Keratinocyte (primary cell): ENCODE results near the gene NFIL3. TPM values are rescaled to one million over a fixed set of nuclear protein-coding genes. Genes with fewer than 3 reads are reported as not detected.

Source experiments
- DNase-seq: peaks from one replicate; pipeline ENCODE4 v3.0.0-alpha.2; 2011; ENCODE audit warnings: low read depth, missing footprints, low spot score
- FAIRE-seq: peaks from 2 replicates; lab custom pipeline; 2011; peaks lifted over from hg19 to GRCh38; lab: Jason Lieb, UNC
- H2AFZ ChIP-seq: 2 replicates; pipeline ENCODE4 v1.6.0; 2012; ENCODE audit warnings: low read length, control low read depth, inconsistent platforms; ENCODE audit not compliant: control insufficient read depth
- H3K27ac ChIP-seq: 2 replicates; pipeline ENCODE4 v1.5.1; 2011; ENCODE audit warnings: low read length; ENCODE audit not compliant: control insufficient read depth, insufficient read depth
- H3K27me3 ChIP-seq: 3 replicates; pipeline ENCODE4 v1.6.0; 2011; ENCODE audit warnings: low read length; ENCODE audit not compliant: control insufficient read depth, insufficient read depth; ENCODE audit errors: extremely low read depth
- H3K36me3 ChIP-seq, 2 experiments: 2 replicates in 1 of 2; 3 replicates in 1 of 2; pipeline ENCODE4 v1.5.1; 2011; ENCODE audit warnings: low read length in 2 of 2, mild to moderate bottlenecking in 1 of 2; ENCODE audit not compliant: control insufficient read depth in 2 of 2, insufficient read depth in 2 of 2; ENCODE audit errors: extremely low read depth in 1 of 2
- H3K4me1 ChIP-seq: 3 replicates; pipeline ENCODE4 v1.5.1; 2011; ENCODE audit warnings: low read length; ENCODE audit not compliant: control insufficient read depth, insufficient read depth; ENCODE audit errors: extremely low read depth
- H3K4me2 ChIP-seq: 3 replicates; pipeline ENCODE4 v1.6.0; 2011; ENCODE audit warnings: low read depth, low read length; ENCODE audit not compliant: control insufficient read depth, insufficient read depth; ENCODE audit errors: extremely low read depth
- H3K4me3 ChIP-seq, 3 experiments: fragments of 200-600 bp in 1 of 3; sonication (generic) in 1 of 3; 2 replicates in 2 of 3; 3 replicates in 1 of 3; pipeline ENCODE4 v1.5.1; 2011 to 2016; ENCODE audit warnings: low read length in 3 of 3, mild to moderate bottlenecking in 3 of 3, control low read depth in 2 of 3, inconsistent platforms in 1 of 3, low read depth in 1 of 3, mixed read lengths in 1 of 3, mixed run types in 1 of 3, moderate library complexity in 1 of 3; ENCODE audit not compliant: control insufficient read depth in 2 of 3, insufficient read depth in 2 of 3; ENCODE audit errors: extremely low read depth in 1 of 3
- H3K79me2 ChIP-seq: 2 replicates; pipeline ENCODE4 v1.6.0; 2012; ENCODE audit warnings: low read length; ENCODE audit not compliant: control insufficient read depth, insufficient read depth
- H3K9ac ChIP-seq: 3 replicates; pipeline ENCODE4 v1.6.0; 2011; ENCODE audit warnings: low read length; ENCODE audit not compliant: control insufficient read depth, insufficient read depth; ENCODE audit errors: extremely low read depth
- H3K9me1 ChIP-seq: 3 replicates; pipeline ENCODE4 v1.6.0; 2011; ENCODE audit warnings: low read length; ENCODE audit not compliant: control insufficient read depth, insufficient read depth; ENCODE audit errors: extremely low read depth
- H3K9me3 ChIP-seq: 2 replicates; pipeline ENCODE4 v1.5.1; 2012; ENCODE audit warnings: low read depth, low read length; ENCODE audit not compliant: control insufficient read depth
- H4K20me1 ChIP-seq: 3 replicates; pipeline ENCODE4 v1.6.0; 2011; ENCODE audit warnings: low read length; ENCODE audit not compliant: control insufficient read depth, insufficient read depth; ENCODE audit errors: extremely low read depth
- EZH2 ChIP-seq: IDR thresholded peaks from one replicate; pipeline ENCODE4 v1.6.1; 2012; ENCODE audit warnings: inconsistent platforms, mild to moderate bottlenecking, low read length, moderate library complexity
- dilution Hi-C: fragments of 300-500 bp; cut with MboI; formaldehyde crosslinking; loops from one replicate; pipeline ENCODE4 v1.7.0; 2020; ENCODE audit warnings: low sequenced_read_pairs; ENCODE audit not compliant: extremely low pct_ligation_motif_present
- polyA plus RNA-seq, 5 experiments: library from polyadenylated mRNA; depleted of rRNA in 3 of 5; stranded (reverse) in 3 of 5; stranded (forward) in 1 of 5; unstranded in 1 of 5; fragments of >200 nt; gene quantifications; 1 replicate in 1 of 5; 2 replicates in 3 of 5; 3 replicates in 1 of 5; pipeline versions ENCODE4 v1.2.1 to v1.2.3, GENCODE V29; 2011 to 2012; ENCODE audit warnings: missing spikeins in 2 of 5, low read depth in 1 of 5, low replicate concordance in 1 of 5
- TF ChIP-seq, protein P1 (sequence below), 3 experiments: IDR thresholded peaks in 1 of 3; conservative IDR thresholded peaks in 1 of 3; optimal IDR thresholded peaks in 1 of 3; 2 replicates in 2 of 3; 3 replicates in 1 of 3; pipeline versions ENCODE3 to v1.5.1; 2011; ENCODE audit warnings: low read length in 3 of 3, mild to moderate bottlenecking in 3 of 3, moderate library complexity in 2 of 3, control low read depth in 1 of 3, inconsistent platforms in 1 of 3; ENCODE audit not compliant: insufficient read depth in 2 of 3; ENCODE audit errors: extremely low read depth in 1 of 3

Gene NFIL3
- polyA plus RNA-seq, 1 donor (not counting 4 experiments of a cell fraction or from before 2014, with no cell fraction given), result 9.3 TPM

DNA sequence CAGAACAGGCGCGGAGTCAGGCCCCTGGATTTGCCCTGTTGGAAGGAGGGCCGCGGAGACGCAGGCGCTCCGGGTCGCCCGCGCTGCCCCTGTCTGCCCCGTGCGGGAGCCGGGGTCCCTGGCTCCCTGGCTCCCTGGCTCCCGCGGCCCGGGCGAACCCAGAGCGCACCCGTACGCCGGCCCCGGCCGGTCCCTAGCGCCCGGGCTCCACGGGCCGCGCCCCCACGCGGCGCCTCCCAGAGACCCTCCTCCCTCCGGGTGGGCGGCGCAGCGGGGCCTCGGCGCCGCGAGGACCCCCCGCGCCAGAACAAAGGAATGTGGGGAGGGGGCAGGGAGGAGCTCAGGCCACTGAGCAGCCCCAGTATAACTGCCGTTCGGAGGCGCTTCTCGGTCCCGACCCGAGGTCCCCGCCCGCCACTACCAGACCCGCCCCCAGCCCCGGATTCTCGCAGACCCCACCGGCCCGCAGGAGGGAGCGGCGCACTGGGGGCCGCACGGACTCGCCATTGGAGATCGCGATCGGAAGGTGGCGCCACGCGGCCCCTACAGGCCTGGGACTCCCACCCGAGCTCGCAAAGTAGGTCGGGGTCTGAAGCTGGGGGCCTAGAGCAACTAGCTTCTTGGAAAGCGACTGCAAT is 2.4 kb downstream of the NFIL3 start:
- no peak for DNase-seq
- Histone ChIP-seq H3K27me3 (no peaks in the 10 kb centered on the region), H3K9me3 (no peaks in the 10 kb centered on the region), H3K9me1 (no peaks in the 10 kb centered on the region), H2AFZ (no peak overlapping the region), H3K36me3 (no peaks in the 10 kb centered on the region), H3K9ac (peak overlapping the region; percentile 90), H3K4me2 (peak overlapping the region; percentile 93), H3K79me2 (peaks cover 33% of the 10 kb centered on the region), H3K27ac (peak overlapping the region; percentile 85), H3K4me1 (peaks cover 30% of the 10 kb centered on the region), H3K4me3 (peak overlapping the region; percentile 66 to 96 (median 84)), H4K20me1 (no peaks in the 10 kb centered on the region)
- TF ChIP-seq, protein P1, sequence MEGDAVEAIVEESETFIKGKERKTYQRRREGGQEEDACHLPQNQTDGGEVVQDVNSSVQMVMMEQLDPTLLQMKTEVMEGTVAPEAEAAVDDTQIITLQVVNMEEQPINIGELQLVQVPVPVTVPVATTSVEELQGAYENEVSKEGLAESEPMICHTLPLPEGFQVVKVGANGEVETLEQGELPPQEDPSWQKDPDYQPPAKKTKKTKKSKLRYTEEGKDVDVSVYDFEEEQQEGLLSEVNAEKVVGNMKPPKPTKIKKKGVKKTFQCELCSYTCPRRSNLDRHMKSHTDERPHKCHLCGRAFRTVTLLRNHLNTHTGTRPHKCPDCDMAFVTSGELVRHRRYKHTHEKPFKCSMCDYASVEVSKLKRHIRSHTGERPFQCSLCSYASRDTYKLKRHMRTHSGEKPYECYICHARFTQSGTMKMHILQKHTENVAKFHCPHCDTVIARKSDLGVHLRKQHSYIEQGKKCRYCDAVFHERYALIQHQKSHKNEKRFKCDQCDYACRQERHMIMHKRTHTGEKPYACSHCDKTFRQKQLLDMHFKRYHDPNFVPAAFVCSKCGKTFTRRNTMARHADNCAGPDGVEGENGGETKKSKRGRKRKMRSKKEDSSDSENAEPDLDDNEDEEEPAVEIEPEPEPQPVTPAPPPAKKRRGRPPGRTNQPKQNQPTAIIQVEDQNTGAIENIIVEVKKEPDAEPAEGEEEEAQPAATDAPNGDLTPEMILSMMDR (optimal IDR thresholded peaks at IDR 0.05 in 1 of 3, IDR thresholded peaks at IDR 0.05 in 1 of 3, conservative IDR thresholded peaks at IDR 0.05 in 1 of 3; ENCODE audit: extremely low read depth in 1 of 3, insufficient read depth in 2 of 3, low read length in 3 of 3), result peak; percentile 24 to 63 (median 51)
- no peak for TF ChIP-seq EZH2
- no peak for FAIRE-seq
- dilution Hi-C loops, result no loop called here

DNA sequence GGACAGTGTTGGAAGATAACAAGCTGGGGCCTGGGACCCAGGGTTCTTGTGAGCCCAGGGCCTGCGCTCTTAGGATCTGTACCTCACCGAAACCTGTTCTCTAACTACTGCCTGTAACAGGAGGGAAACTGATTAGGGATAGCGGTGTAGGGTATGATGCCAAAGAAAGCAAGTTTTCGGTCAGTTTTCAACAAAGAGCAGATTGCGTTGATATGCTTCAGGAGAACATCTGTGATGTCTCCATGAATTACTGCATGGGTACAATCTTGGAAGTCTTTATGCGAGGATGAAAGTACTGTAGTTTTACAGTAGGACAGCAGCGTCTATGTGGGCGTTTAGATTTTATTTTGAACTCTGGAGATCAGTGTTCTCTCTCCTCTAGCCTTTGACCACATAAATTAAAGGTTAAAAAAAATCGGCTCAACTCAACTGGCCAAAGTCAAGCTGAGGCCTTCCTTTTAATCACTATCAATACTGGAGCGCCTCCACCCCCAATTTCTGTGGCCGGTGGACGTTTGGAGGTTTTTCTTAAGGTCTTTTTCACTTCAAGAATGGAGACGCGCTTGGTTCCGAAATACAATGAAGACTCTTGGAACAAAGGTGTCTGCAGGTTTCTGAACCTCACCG is 3.0 kb downstream of the NFIL3 start:
- H3K9ac ChIP-seq, result peak overlapping the region; percentile 90
- DNase-seq (no peak), FAIRE-seq (no peak)
- peaks cover 34% of the 10 kb centered on the region for H3K4me1 ChIP-seq
- TF ChIP-seq EZH2, result no peak
- TF ChIP-seq, protein P1 (optimal IDR thresholded peaks at IDR 0.05 in 1 of 3, IDR thresholded peaks at IDR 0.05 in 1 of 3, conservative IDR thresholded peaks at IDR 0.05 in 1 of 3; ENCODE audit: extremely low read depth in 1 of 3, insufficient read depth in 2 of 3, low read length in 3 of 3), result no peak
- no peaks in the 10 kb centered on the region for H3K9me3 ChIP-seq
- no peaks in the 10 kb centered on the region for H3K36me3 ChIP-seq
- no peaks in the 10 kb centered on the region for H3K27me3 ChIP-seq
- H3K4me2 ChIP-seq, result peak overlapping the region; percentile 93
- peaks cover 35% of the 10 kb centered on the region for H3K79me2 ChIP-seq
- dilution Hi-C loops, result no loop called here
- H4K20me1 ChIP-seq, result peaks cover 5% of the 10 kb centered on the region
- no peak overlapping the region for H3K27ac ChIP-seq
- H3K9me1 ChIP-seq, result no peaks in the 10 kb centered on the region
- no peak overlapping the region for H2AFZ ChIP-seq
- peak overlapping the region; percentile 66 to 96 (median 84) for H3K4me3 ChIP-seq
